Upper lobe of left lung (tissue), 6 donors: ENCODE results near the gene RNASE13. TPM values are rescaled to one million over a fixed set of nuclear protein-coding genes. Genes with fewer than 3 reads are reported as not detected.
"Not testable (repeated sequence)": the region's sequence is repeated elsewhere in the genome, so short reads cannot be mapped to it uniquely, and the experiment has no call there.

Experiments used
- ATAC-seq, 2 donors: fragments of 200-7000 bp; cut with Tn5 transposase; one replicate each; pipeline ENCODE4 v1.9.1; 2022; ENCODE audit warnings: mild to moderate bottlenecking in 2 of 2, moderate library complexity in 2 of 2; ENCODE audit not compliant: low FRiP score in 2 of 2
- DNase-seq, 2 donors: peaks; one replicate each; pipeline ENCODE4 v3.0.0-alpha.2; 2019 to 2020
- H3K27ac ChIP-seq, 4 donors: fragments of 200-600 bp; sonication (generic); one replicate each; pipeline ENCODE4 v1.5.1; 2016 to 2019
- H3K27me3 ChIP-seq, 4 donors: fragments of 200-600 bp; sonication (generic); one replicate each; pipeline ENCODE4 v1.5.1; 2017 to 2019
- H3K36me3 ChIP-seq, 4 donors: fragments of 200-600 bp; sonication (generic); one replicate each; pipeline ENCODE4 v1.5.1; 2016 to 2019
- H3K4me1 ChIP-seq, 4 donors: fragments of 200-600 bp; sonication (generic); one replicate each; pipeline ENCODE4 v1.5.1; 2018 to 2019
- H3K4me3 ChIP-seq, 4 donors: fragments of 200-600 bp; sonication (generic); one replicate each; pipeline ENCODE4 v1.5.1; 2017 to 2019; ENCODE audit warnings: mild to moderate bottlenecking in 2 of 4, moderate library complexity in 1 of 4
- H3K9me3 ChIP-seq, 4 donors: fragments of 200-600 bp; sonication (generic); one replicate each; pipeline ENCODE4 v1.5.1; 2018 to 2019
- CTCF ChIP-seq, 6 experiments: fragments of 450-650 bp in 4 of 6; fragments of 200-600 bp in 2 of 6; sonication (generic) in 2 of 6; IDR thresholded peaks; one replicate each; pipeline ENCODE4 v1.5.1; 2016 to 2019; ENCODE audit warnings: antibody characterized with exemption in 6 of 6
- EP300 ChIP-seq, 4 donors: sonication (generic); formaldehyde crosslinking; IDR thresholded peaks; one replicate each; pipeline ENCODE4 v1.5.1; 2017; ENCODE audit warnings: antibody characterized with exemption in 4 of 4, control low read depth in 2 of 4
- POLR2A ChIP-seq, 4 donors: fragments of 450-650 bp; IDR thresholded peaks; one replicate each; pipeline ENCODE4 v1.5.1; 2016 to 2017; ENCODE audit warnings: antibody characterized with exemption in 4 of 4, mild to moderate bottlenecking in 2 of 4
- POLR2AphosphoS5 ChIP-seq, 2 donors: sonication (generic); formaldehyde crosslinking; IDR thresholded peaks; one replicate each; pipeline ENCODE4 v1.5.1; 2017; ENCODE audit warnings: antibody characterized with exemption in 2 of 2
- WGBS, 2 donors: methylation state at CpG; one replicate each; pipeline ENCODE4 v1.1.5; 2017 to 2018; 5-methylcytosine and 5-hydroxymethylcytosine counted together
- total RNA-seq, 6 donors: library from RNA; depleted of rRNA in 4 of 6; stranded (reverse); fragments of >200 nt in 4 of 6; gene quantifications; one replicate each; pipeline versions ENCODE4 v1.1.0 to v1.2.1, GENCODE V29; 2016 to 2021
- donor health status: DM: no; HTN: no; CAD: no; lungs with moderate emphysema.
- donor health status: DM: no; HTN: yes; CAD: no; lungs with severe emphysema.

The RNASE13 gene
- total RNA-seq, 6 donors from 2014 or later, result not detected

- DNase-seq (peak in 1 of 2 donors; percentile 35), ATAC-seq (no peak)
- peaks cover 9 to 23% (median 22%) of the 10 kb centered on the region in 4 donors for H3K36me3 ChIP-seq
- no peak for TF ChIP-seq POLR2AphosphoS5 (IDR thresholded peaks at IDR 0.05)
- no peak for TF ChIP-seq CTCF (IDR thresholded peaks at IDR 0.05)
- TF ChIP-seq EP300 (IDR thresholded peaks at IDR 0.05), result no peak
- TF ChIP-seq POLR2A (IDR thresholded peaks at IDR 0.05), result no peak
- H3K4me1 ChIP-seq, result peaks cover 25 to 30% (median 28%) of the 10 kb centered on the region in 4 donors
- WGBS, 2 donors, result 85 to 88% methylated on average over 13 to 15 of the region's 15 CpGs
- no peaks in the 10 kb centered on the region for H3K9me3 ChIP-seq
- no peaks in the 10 kb centered on the region for H3K27me3 ChIP-seq
- peak overlapping the region in 3 of 4 donors; percentile 81 to 95 (median 87) for H3K4me3 ChIP-seq
- H3K27ac ChIP-seq, result peak overlapping the region; percentile 67 to 90 (median 84)
Observed at GRCh38 chr14:20988717-20989470, 45.7 kb downstream of the RNASE13 start.

GRCh38 chr14:20986811-20987210 lies 47.8 kb downstream of the RNASE13 start:
- DNase-seq (no peak), ATAC-seq (peak in 1 of 2 donors; percentile 76)
- Histone ChIP-seq H3K4me1 (peaks cover 24 to 26% (median 26%) of the 10 kb centered on the region in 4 donors), H3K27me3 (no peaks in the 10 kb centered on the region), H3K4me3 (no peak overlapping the region), H3K36me3 (peaks cover 0 to 4% (median 2%) of the 10 kb centered on the region in 4 donors), H3K9me3 (no peaks in the 10 kb centered on the region), H3K27ac (no peak overlapping the region)
- TF ChIP-seq POLR2AphosphoS5 (IDR thresholded peaks at IDR 0.05) (no peak), CTCF (IDR thresholded peaks at IDR 0.05) (no peak), EP300 (IDR thresholded peaks at IDR 0.05) (no peak), POLR2A (IDR thresholded peaks at IDR 0.05) (no peak)
- WGBS, 2 donors, result 47 to 56% methylated on average over 2 of the region's 2 CpGs

GRCh38 chr14:20985650-20986049 lies 49.0 kb downstream of the RNASE13 start:
- H3K9me3 ChIP-seq, H3K27ac ChIP-seq, DNase-seq, ATAC-seq, H3K4me3 ChIP-seq, H3K27me3 ChIP-seq, H3K36me3 ChIP-seq: not testable (repeated sequence)
- 86 to 92% methylated on average over 4 of the region's 4 CpGs for WGBS, 2 donors
- peaks cover 13 to 15% (median 14%) of the 10 kb centered on the region in 4 donors for H3K4me1 ChIP-seq

Other genes with a start within 250 kb of the RNASE13 start
- gene RNASE1, start 232.0 kb downstream of the RNASE13 start, total RNA-seq, result 1,000 to 10,000 TPM in 2 of 6 donors, 100 to 1,000 TPM in 4; 229 to 1,558 (median 860) TPM
- under 1 TPM in 3 of 6 donors, not detected in 3; 0.43 to 0.76 (median 0.51) TPM for gene RNASE3, start 143.4 kb downstream of the RNASE13 start, total RNA-seq
- 1 to 10 TPM in 5 of 6 donors, not detected in 1; 1.3 to 8.3 (median 4.9) TPM for gene RNASE2, start 79.3 kb downstream of the RNASE13 start, total RNA-seq
- 100 to 1,000 TPM in 1 of 6 donors, 10 to 100 TPM in 5; 39.2 to 202 (median 59.4) TPM for gene METTL17, start 44.8 kb downstream of the RNASE13 start, total RNA-seq
- gene SLC39A2, start 35.5 kb downstream of the RNASE13 start, total RNA-seq, result under 1 TPM in 1 of 6 donors, not detected in 5; 0.30 TPM
- 100 to 1,000 TPM in 2 of 6 donors, 10 to 100 TPM in 4; 69.7 to 280 (median 90.8) TPM for gene NDRG2, start 9.7 kb downstream of the RNASE13 start, total RNA-seq
- not detected for gene TPPP2, start 4.6 kb downstream of the RNASE13 start, total RNA-seq
- gene RNASE7, start 7.6 kb upstream of the RNASE13 start, total RNA-seq, result not detected
- gene RNASE8, start 23.0 kb upstream of the RNASE13 start, total RNA-seq, result not detected
- gene ARHGEF40, start 35.5 kb upstream of the RNASE13 start, total RNA-seq, result 10 to 100 TPM; 24.8 to 74.4 (median 36.0) TPM
- 10 to 100 TPM; 46.1 to 97.5 (median 56.3) TPM for gene ZNF219, start 63.8 kb upstream of the RNASE13 start, total RNA-seq
- gene TMEM253, start 66.3 kb upstream of the RNASE13 start, total RNA-seq, result 1 to 10 TPM in 2 of 6 donors, under 1 TPM in 1, not detected in 3; 0.94 to 3.4 (median 1.4) TPM
- gene OR5AU1, start 121.3 kb upstream of the RNASE13 start, total RNA-seq, result not detected
- gene HNRNPC, start 234.6 kb upstream of the RNASE13 start, total RNA-seq, result 100 to 1,000 TPM; 119 to 390 (median 293) TPM
- 1 to 10 TPM in 1 of 6 donors, under 1 TPM in 4, not detected in 1; 0.15 to 1.0 (median 0.34) TPM for gene RPGRIP1, start 245.3 kb upstream of the RNASE13 start, total RNA-seq